ENCODE measurements around the gene TMIE.
"Not testable (repeated sequence)": the region's sequence is repeated elsewhere in the genome, so short reads cannot be mapped to it uniquely, and the experiment has no call there.

Gene TMIE

DNA sequence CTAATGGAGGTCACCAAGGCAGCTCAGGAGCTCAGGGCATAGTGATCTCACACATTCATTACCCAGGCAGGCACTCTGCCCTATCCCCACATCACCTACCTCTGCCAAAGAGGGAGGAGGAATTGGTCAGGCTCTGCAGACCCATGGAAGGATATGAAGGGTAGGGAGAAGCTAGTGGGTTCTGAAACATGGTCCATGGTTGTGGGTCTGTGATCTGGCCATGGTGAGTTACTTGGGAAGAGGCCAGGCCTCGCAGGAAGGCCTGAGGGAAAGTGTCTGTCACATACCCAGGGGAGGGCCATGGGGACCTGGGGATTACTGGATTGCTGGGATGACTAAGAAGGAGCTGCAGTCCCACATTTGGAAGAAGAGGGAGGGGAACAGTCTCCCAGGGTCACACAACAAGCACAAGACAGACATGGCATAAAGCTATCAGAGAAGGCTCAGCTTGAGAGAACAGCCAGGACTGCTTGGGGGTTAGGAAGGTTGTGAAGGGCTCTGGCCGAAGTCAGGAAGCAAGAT, 17.9 kb downstream of the TMIE start:
- in situ Hi-C loops (cut with HindIII; ENCODE audit: low sequenced_read_pairs) = no loop called here

DNA sequence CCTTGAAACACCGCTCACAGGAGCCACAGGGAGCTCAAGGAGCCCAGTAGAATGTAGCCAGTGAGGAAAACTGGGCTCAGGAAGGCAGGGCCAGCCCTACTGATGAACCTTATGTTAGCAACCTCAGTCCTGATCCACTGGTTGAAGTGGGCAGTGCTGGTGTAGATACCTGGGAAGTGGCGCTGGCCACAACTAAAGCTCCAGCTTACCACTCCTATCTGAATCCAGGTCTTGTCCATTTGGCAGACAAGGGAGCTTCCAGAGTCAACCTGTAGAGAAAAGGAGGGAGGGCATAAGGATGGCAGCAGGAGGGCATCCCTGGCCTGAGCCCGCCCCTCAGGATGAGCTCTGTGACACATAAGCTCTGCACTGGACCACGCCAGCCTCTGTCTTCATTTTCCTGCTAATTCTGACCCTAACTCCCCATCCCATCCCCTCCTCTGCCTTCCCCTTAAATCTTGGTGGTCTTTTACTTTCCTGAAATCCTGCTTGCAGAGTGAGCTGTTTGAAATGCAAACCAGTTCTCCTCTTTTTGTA, 18.6 kb downstream of the TMIE start:
- in situ Hi-C loops (cut with HindIII; ENCODE audit: low sequenced_read_pairs) = no loop called here

DNA sequence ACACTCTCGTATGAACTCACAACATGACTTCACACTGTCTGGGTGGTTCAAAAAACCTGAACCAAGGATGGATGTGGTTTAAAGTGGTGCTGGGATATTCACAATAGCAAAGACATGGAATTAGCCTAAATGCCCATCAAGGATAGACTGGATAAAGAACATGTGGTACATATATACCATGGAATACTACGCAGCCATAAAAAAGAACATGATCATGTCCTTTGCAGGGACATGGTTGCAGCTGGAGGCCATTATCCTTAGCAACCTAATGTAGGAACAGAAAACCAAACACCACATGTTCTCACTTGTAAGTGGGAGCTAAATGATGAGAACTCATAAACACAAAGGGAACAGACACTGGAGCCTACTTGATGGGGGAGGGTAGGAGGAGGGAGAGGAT, 19.8 kb downstream of the TMIE start:
- in situ Hi-C loops (cut with HindIII; ENCODE audit: low sequenced_read_pairs) = no loop called here

DNA sequence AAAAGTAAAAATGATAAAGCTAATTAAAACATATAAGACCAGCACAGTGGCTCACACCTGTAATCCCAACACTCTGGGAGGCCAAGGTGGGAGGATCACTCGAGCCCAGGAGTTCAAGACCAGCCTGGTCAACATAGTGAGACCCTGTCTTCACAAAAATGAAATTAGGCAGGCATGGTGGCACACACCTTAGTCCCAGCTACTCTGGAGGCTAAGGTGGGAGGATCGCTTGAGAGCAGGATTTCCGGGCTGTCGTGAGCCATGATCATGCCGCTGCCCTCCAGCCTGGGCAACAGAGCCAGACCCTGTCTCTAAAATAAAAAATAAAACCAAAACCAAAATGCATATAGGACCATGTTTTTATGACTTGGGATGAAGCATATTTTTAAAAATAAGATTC, 21.3 kb downstream of the TMIE start:
- in situ Hi-C loops (cut with HindIII; ENCODE audit: low sequenced_read_pairs) = no loop called here

DNA sequence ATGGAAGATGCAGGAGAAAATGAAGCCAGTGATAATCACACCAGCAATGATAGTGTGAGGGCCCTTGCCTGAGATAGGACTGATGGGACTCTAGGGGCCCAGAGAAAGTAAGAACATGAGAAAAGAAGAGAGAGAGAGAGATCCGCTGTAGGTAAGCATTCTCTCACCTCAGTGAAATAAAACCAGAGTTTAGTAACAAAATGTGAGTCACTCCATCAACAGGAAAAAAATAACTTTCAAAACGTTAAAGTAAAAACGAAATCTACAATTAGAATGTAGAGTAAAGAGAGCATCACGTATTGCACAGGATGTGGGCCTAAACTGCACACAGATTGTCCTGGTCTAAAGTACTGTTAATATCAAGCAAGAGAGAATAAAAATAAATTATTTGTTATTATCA, 23.2 kb downstream of the TMIE start:
- in situ Hi-C loops (cut with HindIII; ENCODE audit: low sequenced_read_pairs) = no loop called here

DNA sequence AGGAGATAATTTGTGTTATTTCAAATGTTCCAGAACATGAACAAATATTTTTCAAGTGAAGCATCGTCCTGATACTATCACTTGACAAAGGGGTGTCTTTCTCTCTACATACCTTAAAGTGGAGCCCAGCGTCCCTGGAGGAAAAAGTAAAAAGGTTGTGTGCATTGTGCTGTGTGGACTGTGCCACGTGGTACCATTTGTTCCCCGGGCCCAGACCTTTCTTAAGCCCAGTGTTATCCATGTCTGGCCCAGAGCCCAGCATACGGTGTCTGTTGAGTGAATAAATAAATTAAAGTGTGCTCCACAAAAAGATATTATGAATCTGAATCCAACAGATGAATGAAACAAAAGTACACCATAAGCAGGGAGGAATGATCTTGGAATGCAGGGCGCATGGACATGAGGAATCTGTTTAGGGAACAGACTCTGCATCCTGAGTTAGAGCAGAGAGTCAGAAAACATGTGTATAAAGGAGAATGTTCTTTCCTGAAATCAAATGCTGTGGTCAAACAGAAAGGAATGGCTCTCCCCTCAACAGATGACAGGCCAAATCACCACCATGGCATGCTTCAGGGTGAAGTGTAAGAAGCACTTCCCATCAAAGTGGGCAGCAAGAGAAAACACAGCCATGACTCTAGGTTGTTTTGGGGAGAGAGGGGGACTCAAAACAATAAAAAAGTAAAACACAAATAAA, 24.6 kb downstream of the TMIE start:
- in situ Hi-C loops (cut with HindIII; ENCODE audit: low sequenced_read_pairs) = no loop called here

DNA sequence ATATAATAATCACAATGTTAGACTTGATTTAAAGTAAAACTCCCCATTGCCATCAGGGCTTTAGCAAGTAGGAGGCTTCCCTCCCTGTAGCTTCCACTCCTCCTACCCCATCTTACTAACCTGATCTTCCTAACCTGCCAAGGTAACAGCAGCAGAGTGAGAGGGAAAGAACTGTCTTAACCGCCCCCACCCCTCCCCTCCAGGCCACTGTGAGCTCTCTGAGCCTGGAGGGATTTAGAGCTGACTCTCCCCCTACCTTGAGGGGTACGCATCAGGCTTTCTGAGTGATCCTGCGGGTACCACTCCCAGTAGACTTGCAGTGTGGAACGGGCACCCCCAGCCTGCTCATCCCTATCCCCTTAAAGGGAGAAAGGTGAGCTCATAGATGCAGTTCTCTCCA, 27.8 kb downstream of the TMIE start:
- in situ Hi-C loops (cut with HindIII; ENCODE audit: low sequenced_read_pairs) = no loop called here

DNA sequence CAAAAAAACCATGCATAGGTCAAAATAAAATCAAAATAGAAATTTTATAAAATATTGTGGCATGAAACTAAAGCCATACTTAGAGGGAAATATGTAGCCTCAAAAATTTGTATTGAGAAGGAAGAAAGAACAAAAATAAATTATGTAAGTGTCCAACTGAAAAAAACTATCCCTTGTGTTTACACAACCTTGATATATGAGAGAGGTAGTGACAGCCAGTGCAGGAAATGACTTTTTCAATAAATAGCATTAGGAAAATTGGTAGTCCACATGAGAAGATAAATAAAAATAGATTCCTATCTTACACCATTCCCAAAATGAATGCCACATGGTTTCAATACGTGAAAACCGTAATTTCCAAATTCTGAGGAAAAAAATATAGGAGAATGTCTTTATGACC, 29.6 kb downstream of the TMIE start:
- in situ Hi-C loops (cut with HindIII; ENCODE audit: low sequenced_read_pairs) = no loop called here

DNA sequence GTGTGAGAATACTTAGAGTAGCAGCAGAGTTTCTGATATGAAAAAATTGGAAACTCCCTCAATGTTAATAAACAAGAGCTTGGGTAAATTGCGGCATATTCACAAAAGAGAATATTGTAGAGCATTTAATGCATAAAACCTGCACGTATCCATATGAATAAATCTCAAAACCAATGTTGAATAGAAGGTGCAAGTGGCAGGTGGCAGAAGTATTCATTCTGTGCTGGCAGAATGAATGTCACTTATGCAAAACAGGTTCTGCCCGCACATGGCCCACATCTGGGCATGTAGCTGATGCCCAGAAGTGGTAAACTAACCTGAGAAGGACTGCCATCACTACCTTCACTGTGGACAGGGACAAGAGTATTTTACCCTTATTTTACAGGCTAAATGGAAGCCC, 30.6 kb downstream of the TMIE start:
- in situ Hi-C loops (cut with HindIII; ENCODE audit: low sequenced_read_pairs) = no loop called here

DNA sequence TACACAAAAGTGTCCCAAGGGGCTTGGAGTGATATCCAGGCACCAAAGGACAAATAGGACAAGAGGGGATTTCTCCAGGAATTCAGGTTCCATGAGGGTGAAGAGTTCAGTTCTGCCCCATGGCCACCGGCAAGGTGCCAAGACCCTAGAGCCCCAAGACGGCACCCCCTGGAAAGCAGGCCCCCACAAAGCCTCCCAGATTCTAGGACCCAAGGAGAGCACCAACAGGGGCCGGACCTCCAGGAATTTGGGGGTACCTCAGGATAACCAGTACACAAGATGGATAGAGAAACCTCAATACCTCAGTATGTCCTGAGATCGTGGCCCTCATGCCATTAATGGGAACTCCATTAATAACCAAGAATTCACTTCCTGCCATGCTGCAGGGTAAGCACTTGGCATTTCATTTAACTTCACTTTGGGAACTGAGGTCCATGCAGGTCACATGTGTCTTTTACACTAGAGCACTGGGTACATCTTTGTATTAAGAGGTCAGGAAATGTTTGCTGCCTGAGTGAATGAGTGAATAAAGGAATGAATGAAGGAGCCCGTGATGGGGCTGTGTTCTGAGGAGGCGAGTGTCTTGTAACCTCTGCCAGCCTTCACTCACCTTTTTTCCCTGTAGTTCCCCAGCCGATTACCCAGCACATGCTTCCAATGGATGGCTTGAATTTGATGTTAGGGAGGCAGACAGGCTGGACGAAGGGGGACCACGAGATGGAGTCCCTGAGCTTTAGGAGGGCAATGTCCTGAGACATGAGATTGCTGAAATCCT, 32.0 kb downstream of the TMIE start:
- in situ Hi-C loops (cut with HindIII; ENCODE audit: low sequenced_read_pairs) = no loop called here

DNA sequence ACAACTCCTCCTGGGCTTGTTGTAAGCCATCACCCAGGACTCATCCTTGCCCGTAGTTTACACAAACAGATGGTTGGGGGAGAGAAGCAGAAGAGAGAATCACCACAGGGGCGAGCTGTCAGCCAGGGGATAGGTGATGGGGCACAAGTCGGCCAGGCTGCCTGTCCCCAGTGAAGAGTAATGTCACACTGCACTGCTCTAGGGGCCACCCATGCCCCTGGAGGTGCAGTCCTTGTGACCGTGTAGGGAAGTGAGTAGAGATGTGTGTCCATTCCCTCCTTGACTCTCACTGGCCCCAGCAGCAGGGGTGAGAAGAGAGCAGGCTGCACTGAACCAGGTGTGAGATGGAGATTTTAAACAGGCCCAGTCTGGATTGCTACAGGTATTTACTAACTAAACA, 33.6 kb downstream of the TMIE start:
- in situ Hi-C loops (cut with HindIII; ENCODE audit: low sequenced_read_pairs) = no loop called here

DNA sequence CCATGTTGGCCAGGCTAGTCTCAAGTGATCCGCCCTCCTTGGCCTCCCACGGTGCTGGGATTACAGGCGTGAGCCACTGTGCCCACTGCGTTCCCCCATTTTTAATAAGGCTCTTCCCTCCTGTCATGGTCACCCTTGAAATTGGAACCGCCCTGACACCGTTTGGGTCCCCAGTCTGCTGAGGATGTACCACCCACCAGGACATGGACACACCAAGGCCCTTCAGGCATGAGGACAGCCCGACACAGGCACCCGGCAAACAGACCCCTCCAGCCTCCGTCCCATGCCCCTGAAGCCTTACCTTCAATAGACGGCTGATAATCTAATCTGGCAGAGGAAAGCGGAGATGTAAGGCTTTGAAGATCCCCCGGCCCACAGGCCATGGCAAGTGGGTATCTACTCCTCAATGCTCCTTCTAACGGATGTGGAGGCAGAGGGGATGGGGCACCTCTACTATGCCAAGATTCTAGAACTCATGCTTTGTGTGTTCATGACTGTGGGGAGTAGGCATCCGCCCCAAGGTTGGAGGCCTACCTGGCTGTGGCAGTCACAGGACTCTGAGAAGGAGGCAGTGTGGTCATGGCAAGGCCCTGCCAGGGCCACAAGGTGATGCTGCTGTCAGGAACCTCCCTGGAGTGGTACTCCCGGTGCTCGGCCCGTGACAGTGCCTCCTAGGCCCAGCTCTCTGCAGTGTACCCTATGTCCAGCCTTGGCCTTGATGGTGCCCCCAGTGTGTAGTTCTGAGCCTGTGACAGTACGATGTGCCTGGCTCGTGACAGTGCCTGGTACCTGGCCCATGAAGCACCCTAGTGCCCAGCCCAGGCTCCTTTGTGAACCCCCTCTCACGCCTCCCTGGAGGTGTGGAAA, 35.0 kb downstream of the TMIE start:
- in situ Hi-C loops (cut with HindIII; ENCODE audit: low sequenced_read_pairs) = no loop called here

DNA sequence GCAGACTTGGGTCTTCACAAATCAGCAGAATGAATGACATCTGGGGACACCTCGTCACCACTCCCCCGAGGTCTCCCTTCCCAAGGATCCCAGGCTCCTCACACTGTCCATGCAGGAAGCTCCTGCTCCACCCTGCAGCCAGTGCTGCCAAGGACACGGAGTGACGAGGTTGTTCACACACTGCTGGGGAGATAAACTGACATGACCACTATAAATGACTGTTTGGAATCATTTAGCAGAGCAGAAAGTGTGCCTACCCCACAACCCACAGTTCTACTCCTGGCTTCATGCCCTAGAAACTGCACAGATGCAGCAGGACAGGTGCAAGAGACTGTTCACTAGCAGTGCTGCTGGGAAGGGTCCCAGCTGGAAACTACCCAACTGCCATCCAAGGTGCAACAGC, 36.1 kb downstream of the TMIE start:
- in situ Hi-C loops (cut with HindIII; ENCODE audit: low sequenced_read_pairs) = no loop called here

DNA sequence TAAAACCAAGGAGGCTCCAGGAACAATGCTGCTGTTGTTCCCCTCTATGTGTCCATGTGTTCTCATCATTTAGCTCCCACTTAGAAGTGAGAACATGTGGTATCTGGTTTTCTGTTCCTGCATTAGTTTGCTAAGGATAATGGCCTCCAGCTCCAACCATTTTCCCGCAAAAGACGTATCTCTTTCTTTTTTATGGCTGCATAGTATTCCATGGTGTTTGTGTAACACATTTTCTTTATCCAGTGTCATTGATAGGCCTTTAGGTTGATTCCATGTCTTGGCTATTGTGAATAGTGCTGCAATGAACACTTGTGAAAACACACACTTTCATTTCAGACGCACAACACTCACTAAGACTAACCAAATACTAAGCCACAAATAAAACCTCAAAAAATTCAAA, 38.4 kb downstream of the TMIE start:
- in situ Hi-C loops (cut with HindIII; ENCODE audit: low sequenced_read_pairs) = not testable (repeated sequence)

DNA sequence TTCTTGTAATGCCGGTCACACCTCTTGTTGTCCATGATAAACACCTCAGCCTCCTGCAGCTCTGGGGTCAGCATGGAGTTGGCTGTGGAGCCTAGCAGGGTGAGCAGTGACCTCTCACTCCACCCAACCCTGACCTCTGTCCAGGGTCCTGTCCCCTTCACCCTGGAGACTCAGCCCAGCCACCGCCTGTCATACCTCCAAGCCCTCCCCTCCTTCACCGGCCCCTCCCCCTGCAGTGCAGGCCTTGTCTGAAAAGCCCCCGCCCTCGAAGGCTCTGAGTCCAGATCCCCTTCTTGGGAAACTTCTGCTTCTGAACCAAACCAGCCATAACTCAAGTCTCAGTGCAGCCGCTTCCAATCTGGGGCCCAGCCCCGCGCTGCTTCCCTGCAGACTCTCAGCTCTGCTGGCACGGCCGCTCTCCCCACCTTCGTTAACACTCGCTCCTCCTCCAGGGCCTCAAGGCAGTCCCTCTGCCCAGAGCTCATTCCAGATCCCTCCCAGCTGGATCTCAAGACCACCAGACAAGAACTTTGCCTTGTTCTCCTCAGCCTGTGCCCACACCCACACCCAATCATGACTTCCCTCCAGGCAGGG, 41.9 kb downstream of the TMIE start:
- in situ Hi-C loops (cut with HindIII; ENCODE audit: low sequenced_read_pairs) = no loop called here

DNA sequence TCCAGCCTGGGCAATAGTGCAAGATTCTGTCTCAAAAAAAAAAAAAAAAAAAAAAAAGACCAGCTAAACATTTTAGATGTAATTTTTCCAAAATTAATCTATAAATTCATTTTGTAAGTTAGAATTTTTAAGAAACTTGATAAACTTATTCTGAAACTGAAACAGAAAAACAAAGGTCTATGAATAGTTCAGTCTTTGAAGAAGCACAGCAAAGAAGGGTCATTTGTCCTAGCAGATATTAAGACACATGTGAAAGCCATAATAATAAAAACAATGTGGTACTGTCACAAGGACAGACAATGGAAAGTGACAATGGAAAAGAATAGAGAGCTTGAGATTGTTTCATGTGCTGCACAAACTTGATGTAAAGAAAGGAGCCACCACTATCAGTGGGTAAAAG, 45.5 kb downstream of the TMIE start:
- in situ Hi-C loops (cut with HindIII; ENCODE audit: low sequenced_read_pairs) = no loop called here

DNA sequence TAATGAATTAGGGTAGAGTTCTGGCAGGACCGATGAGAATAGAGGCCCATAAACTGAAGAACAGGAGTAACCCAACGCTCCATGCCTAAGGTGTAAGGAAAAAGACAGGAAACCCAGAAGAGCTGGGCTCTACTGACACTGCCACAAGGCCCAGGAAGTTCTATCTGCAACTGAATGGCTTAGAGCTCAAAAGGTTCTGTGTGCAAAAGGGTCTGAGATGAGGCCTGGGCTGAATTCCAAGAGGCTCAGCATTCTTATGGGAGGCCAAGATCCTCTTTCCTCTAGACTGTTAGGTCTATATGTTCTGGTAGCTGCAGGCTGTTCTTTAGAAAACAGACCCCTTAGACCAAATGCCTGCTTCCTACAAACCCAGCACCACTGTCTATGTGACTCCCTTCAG, 47.0 kb downstream of the TMIE start:
- in situ Hi-C loops (cut with HindIII; ENCODE audit: low sequenced_read_pairs) = no loop called here

DNA sequence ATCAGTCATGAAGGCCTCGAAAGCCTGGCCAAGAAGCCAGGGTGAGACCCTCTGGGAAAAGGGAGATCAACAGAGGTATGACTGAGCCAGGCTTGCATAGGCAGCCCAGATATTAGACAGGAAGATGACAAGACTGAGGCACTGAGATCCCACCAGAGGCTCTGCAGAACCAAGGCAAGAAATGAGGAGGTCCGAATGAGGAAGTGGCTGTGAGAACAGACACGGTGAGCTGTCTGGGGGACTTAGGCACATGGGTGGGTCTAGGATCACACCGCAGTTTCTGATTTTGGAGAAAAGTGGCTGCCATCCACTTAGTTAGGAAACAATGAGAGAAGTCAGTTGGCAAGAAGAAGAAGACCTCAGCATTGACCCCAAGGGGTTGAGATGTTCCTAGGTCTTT, 47.9 kb downstream of the TMIE start:
- in situ Hi-C loops (cut with HindIII; ENCODE audit: low sequenced_read_pairs) = no loop called here

DNA sequence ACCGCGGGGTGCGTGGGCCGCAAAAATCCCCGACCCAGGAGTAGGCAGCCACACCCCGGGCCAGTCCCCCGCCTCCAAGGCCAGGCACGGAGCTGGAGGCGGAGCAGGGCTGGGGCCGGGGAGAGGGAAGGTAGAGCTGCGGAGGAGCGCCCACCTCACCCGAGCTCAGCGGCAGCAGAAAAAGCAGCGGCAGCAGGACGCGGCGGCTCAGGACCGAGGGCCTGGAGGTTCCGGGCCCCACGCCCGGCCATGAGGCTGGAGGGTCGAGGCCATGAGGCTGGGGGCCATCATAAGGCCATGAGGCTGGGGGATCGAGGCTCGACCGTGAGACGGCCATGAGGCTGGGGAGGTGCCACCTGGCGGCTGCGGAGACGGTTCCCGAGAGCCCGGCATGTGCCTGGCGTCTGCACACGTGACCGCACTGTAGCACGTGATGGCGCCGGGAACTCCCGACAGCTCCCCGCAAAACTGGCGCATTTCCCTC, 49.4 kb downstream of the TMIE start:
- in situ Hi-C loops (cut with HindIII; ENCODE audit: low sequenced_read_pairs) = no loop called here

DNA sequence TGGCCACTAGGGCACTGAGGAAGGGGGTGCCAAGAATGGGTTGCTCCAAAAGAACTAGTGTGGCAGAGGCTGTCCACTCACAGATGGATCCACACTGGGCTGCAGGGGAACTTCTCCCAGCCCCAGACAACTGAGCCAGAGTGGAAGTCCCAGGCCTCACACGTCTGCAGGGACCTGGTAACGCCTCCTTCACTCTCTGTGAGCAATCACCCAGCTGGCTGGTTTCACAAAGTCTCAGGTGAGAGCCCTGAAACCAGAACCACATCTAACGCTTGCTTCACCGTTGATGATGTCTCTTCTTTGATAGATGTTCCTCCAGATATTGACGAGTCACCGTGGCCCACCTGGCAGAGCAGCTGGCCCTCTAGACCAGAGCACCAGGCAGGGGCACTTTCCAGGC, 51.9 kb downstream of the TMIE start:
- in situ Hi-C loops (cut with HindIII; ENCODE audit: low sequenced_read_pairs) = not testable (repeated sequence)

DNA sequence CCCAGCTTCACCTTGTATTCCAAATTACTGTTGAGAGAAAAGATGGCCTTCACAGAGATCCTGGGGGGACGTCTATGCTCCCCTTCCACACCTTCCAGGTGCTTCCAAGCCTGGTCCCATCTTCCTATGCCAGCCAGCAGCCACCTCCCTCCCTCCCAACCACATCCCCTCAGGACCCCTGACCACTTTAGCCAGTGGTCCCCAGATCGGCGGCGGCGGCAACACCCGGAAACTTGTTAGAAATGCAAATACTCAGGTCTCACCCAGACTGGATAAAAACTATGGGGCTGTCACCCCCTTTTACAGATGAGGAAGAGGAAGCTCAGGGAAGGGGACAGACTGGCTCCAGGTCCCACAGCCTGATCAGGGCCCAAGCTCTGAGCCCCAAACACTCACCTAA, 54.5 kb downstream of the TMIE start:
- in situ Hi-C loops (cut with HindIII; ENCODE audit: low sequenced_read_pairs) = no loop called here
